GM12878 (cell line): ENCODE measurements around the gene ZNF410. TPM values are rescaled to one million over a fixed set of nuclear protein-coding genes. Genes with fewer than 3 reads are reported as not detected.

Source experiments
- polyA plus RNA-seq, 11 experiments: library from polyadenylated mRNA; depleted of rRNA in 4 of 11; unstranded in 6 of 11; stranded (reverse) in 5 of 11; fragments of >200 nt; fragmentation: Nextera tagmentation in 4 of 11; fragmentation: Illumina TruSeq in 1 of 11; extraction: Ambion mirVana in 4 of 11; extraction: Trizol in 1 of 11; gene quantifications; 1 replicate in 1 of 11; 2 replicates in 10 of 11; pipeline versions ENCODE4 v1.2.1 to v1.2.3, GENCODE V29; 2011 to 2016; ENCODE audit warnings: inconsistent platforms in 2 of 11, missing spikeins in 2 of 11, low read depth in 1 of 11
- small RNA-seq: library from RNA; depleted of rRNA; stranded (forward); fragments of <200 nt; gene quantifications from one replicate; pipeline ENCODE3, GENCODE V24; 2014
- total RNA-seq, 4 experiments: library from RNA; depleted of rRNA in 3 of 4; stranded (reverse); fragments of >200 nt in 3 of 4; fragmentation: Illumina TruSeq in 1 of 4; extraction: Trizol in 1 of 4; gene quantifications; 2 replicates each; pipeline versions ENCODE4 v1.2.1 to v1.2.3, GENCODE V29; 2013 to 2021

The ZNF410 gene
- total and polyA plus RNA-seq, 10 of the 15 experiments (the other 5 are each of a cell fraction or from before 2014, with no cell fraction given), result 31.2 to 56.6 (median 47.7) TPM

Small RNA genes within 50 kb of the gene (small RNA-seq; reads per million reads assigned to genes)
- gene AC005520.4 (not detected), gene RF00019 (not detected)

Other genes starting within 250 kb of the ZNF410 start
Only the 7 nearest of the 9 such genes appear.
- 3.8 and 4.0 TPM in 2 replicates for gene PNMA1, start 172.5 kb upstream of the ZNF410 start, total RNA-seq (2014; rRNA removed)
- gene PNMA1, start 172.5 kb upstream of the ZNF410 start, total RNA-seq (2014; rRNA removed; fragmentation: Illumina TruSeq; extraction: Trizol), result 6.8 TPM in 2 replicates
- 22.4 and 24.0 TPM in 2 replicates for gene PNMA1, start 172.5 kb upstream of the ZNF410 start, total RNA-seq (2021)
- gene PNMA1, start 172.5 kb upstream of the ZNF410 start, polyA plus RNA-seq (2011; rRNA removed), result 7.8 and 9.7 TPM in 2 replicates
- gene PNMA1, start 172.5 kb upstream of the ZNF410 start, polyA plus RNA-seq (2014; fragmentation: Illumina TruSeq; extraction: Trizol), result 14.0 and 14.4 TPM in 2 replicates
- 1 to 10 TPM; 1.8 to 6.5 TPM for gene PNMA1, start 172.5 kb upstream of the ZNF410 start, polyA plus RNA-seq (2014; fragmentation: Nextera tagmentation; extraction: Ambion mirVana)
- gene PNMA1, start 172.5 kb upstream of the ZNF410 start, polyA plus RNA-seq (2014; rRNA removed), result 14.4 and 15.3 TPM in 2 replicates
- 10 to 100 TPM; 35.0 to 39.3 TPM for gene PNMA1, start 172.5 kb upstream of the ZNF410 start, polyA plus RNA-seq (2016; fragmentation: Nextera tagmentation; extraction: Ambion mirVana)
- gene PTGR2, start 35.0 kb upstream of the ZNF410 start, total RNA-seq (2014; rRNA removed), result 4.2 and 5.9 TPM in 2 replicates
- 8.5 and 10.0 TPM in 2 replicates for gene PTGR2, start 35.0 kb upstream of the ZNF410 start, total RNA-seq (2014; rRNA removed; fragmentation: Illumina TruSeq; extraction: Trizol)
- gene PTGR2, start 35.0 kb upstream of the ZNF410 start, total RNA-seq (2021), result 5.3 and 6.1 TPM in 2 replicates
- gene PTGR2, start 35.0 kb upstream of the ZNF410 start, polyA plus RNA-seq (2011; rRNA removed), result 3.3 and 5.6 TPM in 2 replicates
- gene PTGR2, start 35.0 kb upstream of the ZNF410 start, polyA plus RNA-seq (2014; fragmentation: Illumina TruSeq; extraction: Trizol), result 11.8 and 12.8 TPM in 2 replicates
- gene PTGR2, start 35.0 kb upstream of the ZNF410 start, polyA plus RNA-seq (2014; fragmentation: Nextera tagmentation; extraction: Ambion mirVana), result 1 to 10 TPM; 8.9 to 9.6 TPM
- 5.5 and 8.0 TPM in 2 replicates for gene PTGR2, start 35.0 kb upstream of the ZNF410 start, polyA plus RNA-seq (2014; rRNA removed)
- gene PTGR2, start 35.0 kb upstream of the ZNF410 start, polyA plus RNA-seq (2016; fragmentation: Nextera tagmentation; extraction: Ambion mirVana), result 1 to 10 TPM; 7.6 to 9.7 TPM
- 0.73 and 1.2 TPM in 2 replicates for gene FAM161B, start 63.2 kb downstream of the ZNF410 start, total RNA-seq (2014; rRNA removed)
- 0.78 and 0.85 TPM in 2 replicates for gene FAM161B, start 63.2 kb downstream of the ZNF410 start, total RNA-seq (2014; rRNA removed; fragmentation: Illumina TruSeq; extraction: Trizol)
- 0.87 and 1.0 TPM in 2 replicates for gene FAM161B, start 63.2 kb downstream of the ZNF410 start, total RNA-seq (2021)
- gene FAM161B, start 63.2 kb downstream of the ZNF410 start, polyA plus RNA-seq (2011; rRNA removed), result 0.75 TPM in 2 replicates
- 1.00 and 1.0 TPM in 2 replicates for gene FAM161B, start 63.2 kb downstream of the ZNF410 start, polyA plus RNA-seq (2014; fragmentation: Illumina TruSeq; extraction: Trizol)
- gene FAM161B, start 63.2 kb downstream of the ZNF410 start, polyA plus RNA-seq (2014; fragmentation: Nextera tagmentation; extraction: Ambion mirVana), result under 1 TPM; 0.33 to 0.34 TPM
- gene FAM161B, start 63.2 kb downstream of the ZNF410 start, polyA plus RNA-seq (2014; rRNA removed), result 0.66 and 0.94 TPM in 2 replicates
- 1 to 10 TPM; 1.1 to 1.2 TPM for gene FAM161B, start 63.2 kb downstream of the ZNF410 start, polyA plus RNA-seq (2016; fragmentation: Nextera tagmentation; extraction: Ambion mirVana)
- 21.7 and 24.6 TPM in 2 replicates for gene COQ6, start 63.4 kb downstream of the ZNF410 start, total RNA-seq (2014; rRNA removed)
- 12.1 and 12.3 TPM in 2 replicates for gene COQ6, start 63.4 kb downstream of the ZNF410 start, total RNA-seq (2014; rRNA removed; fragmentation: Illumina TruSeq; extraction: Trizol)
- 15.7 and 16.0 TPM in 2 replicates for gene COQ6, start 63.4 kb downstream of the ZNF410 start, total RNA-seq (2021)
- 32.2 and 35.8 TPM in 2 replicates for gene COQ6, start 63.4 kb downstream of the ZNF410 start, polyA plus RNA-seq (2011; rRNA removed)
- gene COQ6, start 63.4 kb downstream of the ZNF410 start, polyA plus RNA-seq (2014; fragmentation: Illumina TruSeq; extraction: Trizol), result 15.9 and 18.8 TPM in 2 replicates
- 10 to 100 TPM in 1 of 2 experiments, 1 to 10 TPM in 1; 5.4 to 10.8 TPM for gene COQ6, start 63.4 kb downstream of the ZNF410 start, polyA plus RNA-seq (2014; fragmentation: Nextera tagmentation; extraction: Ambion mirVana)
- gene COQ6, start 63.4 kb downstream of the ZNF410 start, polyA plus RNA-seq (2014; rRNA removed), result 19.5 and 21.1 TPM in 2 replicates
- 10 to 100 TPM; 42.8 to 45.5 TPM for gene COQ6, start 63.4 kb downstream of the ZNF410 start, polyA plus RNA-seq (2016; fragmentation: Nextera tagmentation; extraction: Ambion mirVana)
- gene ENTPD5, start 132.4 kb downstream of the ZNF410 start, total RNA-seq (2014; rRNA removed), result 7.3 and 7.9 TPM in 2 replicates
- 7.0 and 7.4 TPM in 2 replicates for gene ENTPD5, start 132.4 kb downstream of the ZNF410 start, total RNA-seq (2014; rRNA removed; fragmentation: Illumina TruSeq; extraction: Trizol)
- gene ENTPD5, start 132.4 kb downstream of the ZNF410 start, total RNA-seq (2021), result 9.9 and 11.4 TPM in 2 replicates
- gene ENTPD5, start 132.4 kb downstream of the ZNF410 start, polyA plus RNA-seq (2011; rRNA removed), result 8.8 and 10.0 TPM in 2 replicates
- gene ENTPD5, start 132.4 kb downstream of the ZNF410 start, polyA plus RNA-seq (2014; fragmentation: Illumina TruSeq; extraction: Trizol), result 8.6 and 10.9 TPM in 2 replicates
- 1 to 10 TPM; 2.4 TPM for gene ENTPD5, start 132.4 kb downstream of the ZNF410 start, polyA plus RNA-seq (2014; fragmentation: Nextera tagmentation; extraction: Ambion mirVana)
- 7.0 TPM in 2 replicates for gene ENTPD5, start 132.4 kb downstream of the ZNF410 start, polyA plus RNA-seq (2014; rRNA removed)
- gene ENTPD5, start 132.4 kb downstream of the ZNF410 start, polyA plus RNA-seq (2016; fragmentation: Nextera tagmentation; extraction: Ambion mirVana), result 1 to 10 TPM; 7.2 to 8.4 TPM
- 0.79 and 1.6 TPM in 2 replicates for gene BBOF1, start 132.5 kb downstream of the ZNF410 start, total RNA-seq (2014; rRNA removed)
- gene BBOF1, start 132.5 kb downstream of the ZNF410 start, total RNA-seq (2014; rRNA removed; fragmentation: Illumina TruSeq; extraction: Trizol), result 2.4 and 2.6 TPM in 2 replicates
- 0.64 and 0.77 TPM in 2 replicates for gene BBOF1, start 132.5 kb downstream of the ZNF410 start, total RNA-seq (2021)
- 0.50 and 0.58 TPM in 2 replicates for gene BBOF1, start 132.5 kb downstream of the ZNF410 start, polyA plus RNA-seq (2011; rRNA removed)
- gene BBOF1, start 132.5 kb downstream of the ZNF410 start, polyA plus RNA-seq (2014; fragmentation: Illumina TruSeq; extraction: Trizol), result 1.3 and 2.1 TPM in 2 replicates
- under 1 TPM; 0.60 to 0.69 TPM for gene BBOF1, start 132.5 kb downstream of the ZNF410 start, polyA plus RNA-seq (2014; fragmentation: Nextera tagmentation; extraction: Ambion mirVana)
- gene BBOF1, start 132.5 kb downstream of the ZNF410 start, polyA plus RNA-seq (2014; rRNA removed), result 0.34 and 1.3 TPM in 2 replicates
- 1 to 10 TPM in 1 of 2 experiments, under 1 TPM in 1; 0.79 to 1.4 TPM for gene BBOF1, start 132.5 kb downstream of the ZNF410 start, polyA plus RNA-seq (2016; fragmentation: Nextera tagmentation; extraction: Ambion mirVana)
- 7.9 and 10.2 TPM in 2 replicates for gene ALDH6A1, start 197.6 kb downstream of the ZNF410 start, total RNA-seq (2014; rRNA removed)
- gene ALDH6A1, start 197.6 kb downstream of the ZNF410 start, total RNA-seq (2014; rRNA removed; fragmentation: Illumina TruSeq; extraction: Trizol), result 8.6 and 10.0 TPM in 2 replicates
- 13.1 and 13.6 TPM in 2 replicates for gene ALDH6A1, start 197.6 kb downstream of the ZNF410 start, total RNA-seq (2021)
- gene ALDH6A1, start 197.6 kb downstream of the ZNF410 start, polyA plus RNA-seq (2011; rRNA removed), result 13.8 and 17.5 TPM in 2 replicates
- 7.6 and 9.0 TPM in 2 replicates for gene ALDH6A1, start 197.6 kb downstream of the ZNF410 start, polyA plus RNA-seq (2014; fragmentation: Illumina TruSeq; extraction: Trizol)
- gene ALDH6A1, start 197.6 kb downstream of the ZNF410 start, polyA plus RNA-seq (2014; fragmentation: Nextera tagmentation; extraction: Ambion mirVana), result 1 to 10 TPM; 6.3 to 9.9 TPM
- 9.7 and 10.5 TPM in 2 replicates for gene ALDH6A1, start 197.6 kb downstream of the ZNF410 start, polyA plus RNA-seq (2014; rRNA removed)
- gene ALDH6A1, start 197.6 kb downstream of the ZNF410 start, polyA plus RNA-seq (2016; fragmentation: Nextera tagmentation; extraction: Ambion mirVana), result 10 to 100 TPM; 22.0 to 23.4 TPM